Measurements from ENCODE around the gene SFT2D1. TPM values are rescaled to one million over a fixed set of nuclear protein-coding genes. Genes with fewer than 3 reads are reported as not detected.

Gene SFT2D1
- total RNA-seq, 1 experiment from 2014 or later: 40.2 TPM

- Histone ChIP-seq H2BK15ac (ENCODE audit: low read depth, low read length) (no peak overlapping the region), H2BK120ac (ENCODE audit: low read depth, low read length, poor library complexity, severe bottlenecking) (no peak overlapping the region), H3K4ac (ENCODE audit: low read depth, low read length) (no peak overlapping the region), H2AFZ (ENCODE audit: low read length) (no peak overlapping the region), H2BK12ac (ENCODE audit: insufficient read length, low read depth, low read length) (no peak overlapping the region), H3K27me3 (ENCODE audit: insufficient read depth, low read length) (peaks cover 29% of the 10 kb centered on the region; the same call in 1 of the 2 replicates), H3K9me3 (ENCODE audit: control insufficient read depth, low read depth, low read length) (no peaks in the 10 kb centered on the region), H3T11ph (ENCODE audit: low read length) (no peak overlapping the region), H3K23me2 (ENCODE audit: insufficient read length, low read depth, low read length, poor library complexity, severe bottlenecking) (peaks cover 17% of the 10 kb centered on the region), H4K5ac (ENCODE audit: insufficient read length, low read depth, low read length) (no peak overlapping the region), H3K27ac (ENCODE audit: insufficient read length, low read depth, low read length) (no peak overlapping the region), H2BK20ac (ENCODE audit: low read depth, low read length, poor library complexity, severe bottlenecking) (no peak overlapping the region), H3K9ac (ENCODE audit: extremely low read depth, insufficient read length, low read length) (no peak overlapping the region), H4K91ac (ENCODE audit: insufficient read length, low read depth, low read length) (no peak overlapping the region), H3K56ac (ENCODE audit: insufficient read length, low read depth, low read length) (no peak overlapping the region), H3K79me1 (ENCODE audit: insufficient read depth, low read depth, low read length, poor library complexity, severe bottlenecking) (no peaks in the 10 kb centered on the region), H3K4me1 (ENCODE audit: insufficient read depth, low read length) (no peaks in the 10 kb centered on the region; the same call in 1 of the 2 replicates), H3K4me2 (ENCODE audit: insufficient read depth, insufficient read length, low read length) (no peak overlapping the region), H3K18ac (ENCODE audit: insufficient read length, low read depth, low read length) (no peak overlapping the region), H2AK5ac (ENCODE audit: insufficient read length, low read length) (no peak overlapping the region), H3K79me2 (ENCODE audit: insufficient read depth, low read length) (no peaks in the 10 kb centered on the region), H3K14ac (ENCODE audit: insufficient read depth, low read length) (no peak overlapping the region), H2BK5ac (ENCODE audit: insufficient read length, low read length) (no peak overlapping the region), H4K20me1 (ENCODE audit: control insufficient read depth, insufficient read depth, insufficient read length) (no peaks in the 10 kb centered on the region), H3K23ac (ENCODE audit: insufficient read length, low read depth, low read length) (no peak overlapping the region), H4K8ac (replicated peaks; ENCODE audit: insufficient read length, low read depth, low read length) (no peak overlapping the region)
- no peaks in the 10 kb centered on the region; a peak in 1 of 7 replicates for H3K36me3 Mint-ChIP-seq (ENCODE audit: insufficient read depth in 1 of 3, low read depth in 3 of 3)
- H3K9me3 Mint-ChIP-seq: peaks cover 0 to 3% of the 10 kb centered on the region in 2 experiments; a peak in 1 of 5 replicates
- peaks cover 7 to 8% of the 10 kb centered on the region in 2 experiments for H3K4me1 Mint-ChIP-seq
- WGBS (ENCODE audit: extremely low coverage, insufficient read length, low lambda C conversion rate): no CpG with 5 or more reads among the region's 9 CpGs
- TF ChIP-seq, protein P1, sequence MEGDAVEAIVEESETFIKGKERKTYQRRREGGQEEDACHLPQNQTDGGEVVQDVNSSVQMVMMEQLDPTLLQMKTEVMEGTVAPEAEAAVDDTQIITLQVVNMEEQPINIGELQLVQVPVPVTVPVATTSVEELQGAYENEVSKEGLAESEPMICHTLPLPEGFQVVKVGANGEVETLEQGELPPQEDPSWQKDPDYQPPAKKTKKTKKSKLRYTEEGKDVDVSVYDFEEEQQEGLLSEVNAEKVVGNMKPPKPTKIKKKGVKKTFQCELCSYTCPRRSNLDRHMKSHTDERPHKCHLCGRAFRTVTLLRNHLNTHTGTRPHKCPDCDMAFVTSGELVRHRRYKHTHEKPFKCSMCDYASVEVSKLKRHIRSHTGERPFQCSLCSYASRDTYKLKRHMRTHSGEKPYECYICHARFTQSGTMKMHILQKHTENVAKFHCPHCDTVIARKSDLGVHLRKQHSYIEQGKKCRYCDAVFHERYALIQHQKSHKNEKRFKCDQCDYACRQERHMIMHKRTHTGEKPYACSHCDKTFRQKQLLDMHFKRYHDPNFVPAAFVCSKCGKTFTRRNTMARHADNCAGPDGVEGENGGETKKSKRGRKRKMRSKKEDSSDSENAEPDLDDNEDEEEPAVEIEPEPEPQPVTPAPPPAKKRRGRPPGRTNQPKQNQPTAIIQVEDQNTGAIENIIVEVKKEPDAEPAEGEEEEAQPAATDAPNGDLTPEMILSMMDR (conservative IDR thresholded peaks at IDR 0.05): no peak
- no peak for DNase-seq
- no peak overlapping the region for H3K4me3 Mint-ChIP-seq
- H3K27me3 Mint-ChIP-seq (ENCODE audit: low read depth): peaks cover 58% of the 10 kb centered on the region
- no peak overlapping the region for H3K27ac Mint-ChIP-seq
Observed at GRCh38 chr6:166309977-166310376, 32.4 kb downstream of the SFT2D1 start.
